Thoracic aorta (tissue), 2 donors: ENCODE data around the gene HRH2. TPM values are rescaled to one million over a fixed set of nuclear protein-coding genes. Genes with fewer than 3 reads are reported as not detected.

Experiments
- ATAC-seq: fragments of 150-250 bp; one replicate; pipeline ENCODE4 v1.8.0; 2017; ENCODE audit warnings: low read depth; ENCODE audit not compliant: insufficient number of reproducible peaks, low FRiP score
- DNase-seq: peaks from one replicate; pipeline ENCODE4 v3.0.0-alpha.2; 2020; ENCODE audit warnings: low spot score
- H3K27ac ChIP-seq, 2 donors: fragments of 200-600 bp; sonication (generic); 1 replicate in 1 of 2; 2 replicates in 1 of 2; pipeline ENCODE4 v1.5.1; 2016; ENCODE audit warnings: mild to moderate bottlenecking in 2 of 2, moderate library complexity in 2 of 2
- H3K27me3 ChIP-seq: fragments of 200-600 bp; sonication (generic); replicated peaks from 2 replicates; pipeline ENCODE4 v1.6.0; 2016; ENCODE audit warnings: mild to moderate bottlenecking; ENCODE audit not compliant: insufficient read depth
- H3K36me3 ChIP-seq: fragments of 200-600 bp; sonication (generic); one replicate; pipeline ENCODE4 v1.5.1; 2016
- H3K4me1 ChIP-seq, 2 donors: fragments of 200-600 bp; sonication (generic); 1 replicate in 1 of 2; 2 replicates in 1 of 2; pipeline versions ENCODE4 v1.5.1 to v1.6.0; 2016; ENCODE audit warnings: low read depth in 2 of 2, mild to moderate bottlenecking in 1 of 2; ENCODE audit not compliant: control insufficient read depth in 1 of 2
- H3K4me3 ChIP-seq: fragments of 200-600 bp; sonication (generic); 2 replicates; pipeline ENCODE4 v1.5.1; 2016; ENCODE audit warnings: mild to moderate bottlenecking
- H3K9me3 ChIP-seq: fragments of 200-600 bp; sonication (generic); 2 replicates; pipeline ENCODE4 v1.5.1; 2016
- CTCF ChIP-seq: fragments of 200-600 bp; sonication (generic); IDR thresholded peaks from one replicate; pipeline ENCODE4 v1.5.1; 2019; ENCODE audit warnings: antibody characterized with exemption
- total RNA-seq, 2 donors: library from RNA; depleted of rRNA; stranded (reverse); fragments of >200 nt; gene quantifications; one replicate each; pipeline versions ENCODE4 v1.1.0 to v1.2.3, GENCODE V29; 2016

Gene HRH2
- total RNA-seq, 2 donors from 2014 or later, result 8.8 to 23.1 TPM

GRCh38 chr5:175711472-175712312 is 53.8 kb downstream of the HRH2 start:
- Histone ChIP-seq H3K4me1 (peaks cover 0 to 9% of the 10 kb centered on the region in 2 donors), H3K27me3 (no peaks in the 10 kb centered on the region), H3K36me3 (no peaks in the 10 kb centered on the region), H3K27ac (no peak overlapping the region), H3K9me3 (no peaks in the 10 kb centered on the region), H3K4me3 (no peak overlapping the region)
- DNase-seq, result no peak
- no peak for TF ChIP-seq CTCF
- no peak for ATAC-seq

- H3K36me3 ChIP-seq, result no peaks in the 10 kb centered on the region
- no peaks in the 10 kb centered on the region for H3K27me3 ChIP-seq
- no peaks in the 10 kb centered on the region for H3K9me3 ChIP-seq
- ATAC-seq, result no peak
- no peak for DNase-seq
- no peak for TF ChIP-seq CTCF
- H3K4me3 ChIP-seq, result no peak overlapping the region
- H3K4me1 ChIP-seq, result peaks cover 0 to 9% of the 10 kb centered on the region in 2 donors
- H3K27ac ChIP-seq, result no peak overlapping the region
Observed at GRCh38 chr5:175712313-175712680, 54.4 kb downstream of the HRH2 start.

- DNase-seq, result no peak
- H3K4me1 ChIP-seq, result peaks cover 0 to 9% of the 10 kb centered on the region in 2 donors
- no peak for TF ChIP-seq CTCF
- H3K36me3 ChIP-seq, result no peaks in the 10 kb centered on the region
- no peak overlapping the region for H3K27ac ChIP-seq
- H3K9me3 ChIP-seq, result no peaks in the 10 kb centered on the region
- H3K4me3 ChIP-seq, result no peak overlapping the region
- no peak for ATAC-seq
- no peaks in the 10 kb centered on the region for H3K27me3 ChIP-seq
Observed at GRCh38 chr5:175712681-175713085, 54.8 kb downstream of the HRH2 start.

- no peak for DNase-seq
- Histone ChIP-seq H3K9me3 (no peaks in the 10 kb centered on the region), H3K27ac (no peak overlapping the region), H3K36me3 (no peaks in the 10 kb centered on the region), H3K27me3 (no peaks in the 10 kb centered on the region), H3K4me1 (peaks cover 0 to 9% of the 10 kb centered on the region in 2 donors), H3K4me3 (no peak overlapping the region)
- TF ChIP-seq CTCF, result no peak
- ATAC-seq, result no peak
Observed at GRCh38 chr5:175713930-175714329, 56.1 kb downstream of the HRH2 start.

GRCh38 chr5:175714479-175715085 is 56.7 kb downstream of the HRH2 start:
- no peak for TF ChIP-seq CTCF
- no peak overlapping the region for H3K4me3 ChIP-seq
- H3K4me1 ChIP-seq, result peaks cover 0 to 9% of the 10 kb centered on the region in 2 donors
- H3K27ac ChIP-seq, result no peak overlapping the region
- no peaks in the 10 kb centered on the region for H3K9me3 ChIP-seq
- ATAC-seq, result no peak
- no peaks in the 10 kb centered on the region for H3K27me3 ChIP-seq
- DNase-seq, result no peak
- no peaks in the 10 kb centered on the region for H3K36me3 ChIP-seq
